Subcutaneous abdominal adipose tissue (tissue), 5 donors: ENCODE data around the gene BICDL1.

ENCODE experiments used
- H3K27ac ChIP-seq: one replicate; pipeline ENCODE4 v1.7.0; 2013; ENCODE audit warnings: low read depth, mild to moderate bottlenecking, inconsistent platforms, low read length, moderate library complexity
- H3K27me3 ChIP-seq, 5 donors: one replicate each; pipeline ENCODE4 v1.7.0; 2013; ENCODE audit warnings: low read length in 5 of 5, inconsistent platforms in 1 of 5; ENCODE audit not compliant: control insufficient read depth in 5 of 5, insufficient read depth in 4 of 5
- H3K36me3 ChIP-seq, 5 donors: one replicate each; pipeline ENCODE4 v1.7.0; 2013; ENCODE audit warnings: low read length in 5 of 5; ENCODE audit not compliant: control insufficient read depth in 5 of 5, insufficient read depth in 5 of 5
- H3K4me1 ChIP-seq, 5 donors: one replicate each; pipeline ENCODE4 v1.7.0; 2013; ENCODE audit warnings: low read length in 5 of 5, mild to moderate bottlenecking in 3 of 5, moderate library complexity in 1 of 5; ENCODE audit not compliant: control insufficient read depth in 5 of 5, insufficient read depth in 5 of 5
- H3K4me3 ChIP-seq, 5 donors: one replicate each; pipeline ENCODE4 v1.7.0; 2013; ENCODE audit warnings: low read length in 5 of 5, low read depth in 1 of 5
- H3K9ac ChIP-seq, 5 donors: one replicate each; pipeline ENCODE4 v1.7.0; 2013; ENCODE audit warnings: low read length in 5 of 5, mild to moderate bottlenecking in 4 of 5, moderate library complexity in 3 of 5
- H3K9me3 ChIP-seq, 5 donors: one replicate each; pipeline ENCODE4 v1.7.0; 2013; ENCODE audit warnings: low read length in 5 of 5; ENCODE audit not compliant: control insufficient read depth in 5 of 5
- donor health status: healthy.
- donor health status: healthy.
- donor health status: healthy.
- donor health status: healthy.
- donor health status: healthy.

The BICDL1 gene

DNA sequence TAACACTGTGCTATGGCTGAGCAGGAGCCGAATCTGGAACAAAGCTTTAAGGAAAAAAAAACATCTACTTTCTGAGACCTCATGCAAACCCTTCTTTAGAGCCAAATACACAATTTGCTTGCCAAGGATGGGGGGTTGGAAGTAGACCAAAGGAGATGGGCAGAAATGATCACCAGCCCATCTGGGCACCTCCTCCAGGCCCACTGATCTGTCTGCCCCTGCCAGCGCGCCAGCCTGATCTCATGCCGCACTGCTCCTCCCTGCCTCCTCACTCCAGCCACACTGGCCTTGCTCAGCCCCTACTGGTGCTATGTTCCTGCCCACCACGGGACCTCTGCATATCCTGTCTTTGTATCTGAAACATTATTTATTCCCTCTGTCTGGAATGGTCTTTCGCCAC, 152.3 kb downstream of the BICDL1 start:
- Histone ChIP-seq H3K36me3 (peaks cover 3 to 98% (median 86%) of the 10 kb centered on the region in 5 donors), H3K27ac (no peak overlapping the region)

DNA sequence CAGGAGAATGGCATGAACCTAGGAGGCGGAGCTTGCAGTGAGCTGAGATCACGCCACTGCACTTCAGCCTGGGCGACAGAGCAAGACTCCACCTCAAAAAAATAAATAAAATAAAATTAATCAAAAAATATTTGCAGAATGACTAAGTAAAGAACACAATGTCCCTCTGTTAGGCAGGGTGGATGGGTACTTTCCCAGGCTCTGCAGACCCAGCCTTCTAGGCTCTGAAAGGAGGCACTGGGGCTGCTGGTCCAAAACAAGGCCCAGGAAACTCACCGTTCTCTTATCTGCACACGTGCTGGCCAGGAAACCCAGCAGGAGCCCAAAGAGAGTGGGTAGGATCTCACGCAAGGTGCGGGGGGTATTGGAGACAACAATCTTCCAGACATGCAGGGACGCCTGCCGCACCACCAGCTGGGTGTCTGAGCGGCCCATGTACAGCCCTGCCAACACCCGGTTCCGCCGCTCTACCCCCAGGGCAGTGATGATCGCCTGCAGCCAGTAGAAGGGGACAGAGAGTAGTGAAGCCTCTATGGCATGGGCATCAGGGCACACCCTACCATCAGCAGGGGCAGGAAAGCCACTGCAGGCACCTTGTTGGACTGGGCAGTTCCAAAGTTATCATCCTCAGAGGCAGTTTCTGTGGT, 153.3 kb downstream of the BICDL1 start:
- Histone ChIP-seq H3K4me3 (no peak overlapping the region), H3K9me3 (no peaks in the 10 kb centered on the region), H3K27ac (no peak overlapping the region), H3K36me3 (peaks cover 7 to 98% (median 86%) of the 10 kb centered on the region in 5 donors), H3K27me3 (no peaks in the 10 kb centered on the region), H3K9ac (no peak overlapping the region), H3K4me1 (peaks cover 0 to 5% (median 0%) of the 10 kb centered on the region in 5 donors)

More for the DNA sequence above, 152.3 kb downstream of the BICDL1 start:
- no peaks in the 10 kb centered on the region for H3K27me3 ChIP-seq
- no peak overlapping the region for H3K4me3 ChIP-seq
- H3K9ac ChIP-seq = no peak overlapping the region
- no peaks in the 10 kb centered on the region for H3K9me3 ChIP-seq
- peaks cover 0 to 9% (median 0%) of the 10 kb centered on the region in 5 donors for H3K4me1 ChIP-seq
